Cardiac muscle cell (in vitro differentiated cells and primary cell): Measurements from ENCODE around the gene FES. TPM values are rescaled to one million over a fixed set of nuclear protein-coding genes. Genes with fewer than 3 reads are reported as not detected.
"Not testable (repeated sequence)": the region's sequence is repeated elsewhere in the genome, so short reads cannot be mapped to it uniquely, and the experiment has no call there.

ENCODE experiments used
- DNase-seq, 2 donors: peaks; one replicate each; pipeline versions ENCODE4 v3.0.0 to v3.0.0-alpha.2; 2010 to 2017; ENCODE audit warnings: low read depth in 1 of 2, low spot score in 1 of 2
- H3K27ac ChIP-seq: fragments of 200-600 bp; sonication (generic); 2 replicates; pipeline ENCODE4 v1.5.1; 2016
- H3K27me3 ChIP-seq: fragments of 200-600 bp; sonication (generic); 2 replicates; pipeline ENCODE4 v1.6.0; 2016; ENCODE audit warnings: control low read depth
- H3K36me3 ChIP-seq: fragments of 200-600 bp; sonication (generic); 2 replicates; pipeline ENCODE4 v1.5.1; 2016; ENCODE audit warnings: control low read depth
- H3K4me1 ChIP-seq: fragments of 200-600 bp; sonication (generic); 2 replicates; pipeline ENCODE4 v1.8.1; 2017; ENCODE audit warnings: low read depth, mild to moderate bottlenecking, mixed run types
- H3K4me3 ChIP-seq: fragments of 200-600 bp; sonication (generic); 2 replicates; pipeline ENCODE4 v1.5.1; 2016; ENCODE audit warnings: mild to moderate bottlenecking
- H3K9me3 ChIP-seq: fragments of 200-600 bp; sonication (generic); 2 replicates; pipeline ENCODE4 v1.5.1; 2017; ENCODE audit warnings: low read depth, mild to moderate bottlenecking, control low read depth
- CTCF ChIP-seq: IDR thresholded peaks from 2 replicates; pipeline ENCODE4 v1.5.1; 2012; ENCODE audit warnings: low read depth, mild to moderate bottlenecking, low read length
- polyA plus RNA-seq: library from polyadenylated mRNA; unstranded; fragments of >200 nt; fragmentation: Nextera tagmentation; extraction: Ambion mirVana; gene quantifications from 2 replicates; pipeline ENCODE4 v1.2.1, GENCODE V29; 2016
- total RNA-seq: library from RNA; depleted of rRNA; stranded (reverse); fragments of >200 nt; gene quantifications from 2 replicates; pipeline ENCODE4 v1.2.3, GENCODE V29; 2016

Gene FES
- total and polyA plus RNA-seq, 2 experiments from 2014 or later, result 5.4 to 19.8 TPM

- Histone ChIP-seq H3K9me3 (no peaks in the 10 kb centered on the region), H3K27me3 (no peaks in the 10 kb centered on the region), H3K27ac (no peak overlapping the region), H3K36me3 (no peaks in the 10 kb centered on the region), H3K4me1 (no peaks in the 10 kb centered on the region), H3K4me3 (no peak overlapping the region)
- no peak for TF ChIP-seq CTCF
- no peak for DNase-seq
Measured at GRCh38 chr15:90891346-90891949, 7.1 kb downstream of the FES start.

GRCh38 chr15:90892023-90892422, 7.7 kb downstream of the FES start:
- Histone ChIP-seq H3K9me3 (no peaks in the 10 kb centered on the region), H3K27ac (no peak overlapping the region), H3K4me1 (no peaks in the 10 kb centered on the region), H3K4me3 (no peak overlapping the region), H3K36me3 (no peaks in the 10 kb centered on the region), H3K27me3 (no peaks in the 10 kb centered on the region)
- DNase-seq, result no peak
- TF ChIP-seq CTCF, result no peak

- no peak for TF ChIP-seq CTCF
- Histone ChIP-seq H3K4me3 (no peak overlapping the region), H3K27me3 (no peaks in the 10 kb centered on the region), H3K4me1 (no peaks in the 10 kb centered on the region), H3K36me3 (no peaks in the 10 kb centered on the region), H3K27ac (no peak overlapping the region), H3K9me3 (no peaks in the 10 kb centered on the region)
- DNase-seq, result no peak
Measured at GRCh38 chr15:90892498-90893174, 8.3 kb downstream of the FES start.

- no peaks in the 10 kb centered on the region for H3K36me3 ChIP-seq
- H3K27me3 ChIP-seq, result no peaks in the 10 kb centered on the region
- no peak for DNase-seq
- H3K4me3 ChIP-seq, result no peak overlapping the region
- no peaks in the 10 kb centered on the region for H3K9me3 ChIP-seq
- peak; percentile 14 for TF ChIP-seq CTCF
- H3K4me1 ChIP-seq, result no peaks in the 10 kb centered on the region
- H3K27ac ChIP-seq, result no peak overlapping the region
Measured at GRCh38 chr15:90893175-90894090, 9.1 kb downstream of the FES start.

GRCh38 chr15:90895571-90896117, 11.3 kb downstream of the FES start:
- Histone ChIP-seq H3K4me1 (no peaks in the 10 kb centered on the region), H3K36me3 (no peaks in the 10 kb centered on the region), H3K27ac (no peak overlapping the region), H3K4me3 (no peak overlapping the region), H3K9me3 (no peaks in the 10 kb centered on the region), H3K27me3 (no peaks in the 10 kb centered on the region)
- no peak for DNase-seq
- TF ChIP-seq CTCF, result no peak

GRCh38 chr15:90897131-90897655, 12.9 kb downstream of the FES start:
- not testable (repeated sequence) for H3K27ac ChIP-seq, H3K27me3 ChIP-seq, DNase-seq, H3K4me1 ChIP-seq, H3K4me3 ChIP-seq, H3K36me3 ChIP-seq, H3K9me3 ChIP-seq
